Gastrocnemius medialis (tissue), 4 donors: ENCODE measurements around the gene HIPK2. TPM values are rescaled to one million over a fixed set of nuclear protein-coding genes. Genes with fewer than 3 reads are reported as not detected.

Source experiments
- ATAC-seq, 2 donors: fragments of 150-250 bp; one replicate each; pipeline ENCODE4 v1.9.1; 2016
- DNase-seq, 2 donors: peaks; one replicate each; pipeline ENCODE4 v3.0.0-alpha.2; 2019
- H3K27ac ChIP-seq, 4 donors: fragments of 200-600 bp; sonication (generic); 1 replicate in 1 of 4; 2 replicates in 3 of 4; pipeline ENCODE4 v1.5.1; 2016 to 2018; ENCODE audit warnings: mild to moderate bottlenecking in 2 of 4, moderate library complexity in 1 of 4
- H3K27me3 ChIP-seq, 3 donors: fragments of 200-600 bp; sonication (generic) in 2 of 3; 1 replicate in 1 of 3; 2 replicates in 2 of 3; pipeline versions ENCODE4 v1.5.1 to v1.6.0; 2016 to 2019; ENCODE audit warnings: mild to moderate bottlenecking in 1 of 3, moderate library complexity in 1 of 3
- H3K36me3 ChIP-seq, 2 donors: fragments of 200-600 bp; sonication (generic) in 1 of 2; one replicate each; pipeline ENCODE4 v1.5.1; 2017 to 2018
- H3K4me1 ChIP-seq, 2 donors: fragments of 200-600 bp; sonication (generic) in 1 of 2; one replicate each; pipeline ENCODE4 v1.5.1; 2016 to 2017; ENCODE audit warnings: mild to moderate bottlenecking in 2 of 2
- H3K4me3 ChIP-seq, 4 donors: fragments of 200-600 bp; sonication (generic) in 3 of 4; 1 replicate in 1 of 4; 2 replicates in 3 of 4; pipeline ENCODE4 v1.5.1; 2016 to 2019; ENCODE audit warnings: mild to moderate bottlenecking in 2 of 4
- H3K9me3 ChIP-seq, 3 donors: fragments of 200-600 bp; sonication (generic) in 2 of 3; 1 replicate in 1 of 3; 2 replicates in 2 of 3; pipeline ENCODE4 v1.5.1; 2016 to 2019
- POLR2A ChIP-seq, 2 donors: fragments of 450-650 bp; IDR thresholded peaks; one replicate each; pipeline ENCODE4 v1.6.1; 2017; ENCODE audit warnings: antibody characterized with exemption in 2 of 2, mild to moderate bottlenecking in 2 of 2, moderate library complexity in 2 of 2
- in situ Hi-C, 4 donors: fragments of 200-750 bp; cut with MboI; loops; one replicate each; pipeline versions ENCODE4 v1.15.0 to v1.8.0; 2017; ENCODE audit warnings: low sequenced_read_pairs in 4 of 4
- intact Hi-C: fragments of 100-400 bp; cut with DNase I; formaldehyde crosslinking; loops from one replicate; pipeline ENCODE4 v1.15.1; 2023; ENCODE audit warnings: low total_unique reads
- total RNA-seq, 4 donors: library from RNA; depleted of rRNA; stranded (reverse); fragments of >200 nt; gene quantifications; one replicate each; pipeline versions ENCODE4 v1.1.0 to v1.2.3, GENCODE V29; 2016
- TF ChIP-seq, protein P1 (sequence below), 5 experiments: fragments of 450-650 bp in 3 of 5; fragments of 200-600 bp in 2 of 5; sonication (generic) in 2 of 5; IDR thresholded peaks in 4 of 5; conservative IDR thresholded peaks in 1 of 5; 1 replicate in 4 of 5; 2 replicates in 1 of 5; pipeline ENCODE4 v1.5.1; 2016 to 2019; ENCODE audit warnings: antibody characterized with exemption in 5 of 5, mild to moderate bottlenecking in 3 of 5, moderate library complexity in 3 of 5

Gene HIPK2
- total RNA-seq, 4 donors from 2014 or later: 30.5 to 77.4 (median 58.9) TPM

DNA sequence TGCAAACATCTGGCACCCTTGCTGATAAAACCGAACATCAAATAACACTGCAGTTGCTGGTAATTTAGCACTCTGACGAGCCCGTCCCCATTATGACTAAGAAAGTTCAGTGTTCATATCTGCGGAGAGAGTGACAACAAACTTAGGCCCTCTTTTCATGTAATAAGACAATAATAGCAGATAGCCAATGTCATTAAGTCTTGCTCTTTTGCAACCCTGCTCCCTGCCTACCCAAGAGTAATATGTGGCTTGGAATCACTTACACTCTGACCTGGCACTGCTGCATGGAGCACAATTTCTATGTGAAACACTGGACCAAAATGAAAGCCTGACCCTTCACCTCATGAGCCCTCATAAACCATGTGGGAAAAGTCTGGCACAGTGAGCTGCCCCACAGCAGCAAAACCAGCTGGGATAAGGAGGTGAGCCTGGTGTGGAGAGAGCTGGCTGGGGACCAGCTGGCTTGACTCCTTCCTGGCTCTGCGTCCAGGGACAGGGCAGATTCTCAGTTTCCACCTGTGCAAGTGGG, 86.5 kb downstream of the HIPK2 start:
- in situ Hi-C loops (no loop called here), intact Hi-C loops (loop anchor here (5.0 kb wide), 2 partner anchors 41 to 86 kb away; partner anchors contain the start of gene HIPK2)
- peak; percentile 84 to 93 for ATAC-seq
- peak overlapping the region; percentile 72 to 81 (median 78) for H3K27ac ChIP-seq
- H3K27me3 ChIP-seq: no peaks in the 10 kb centered on the region
- peaks cover 31 to 35% of the 10 kb centered on the region in 2 donors for H3K4me1 ChIP-seq
- peak; percentile 65 to 92 for DNase-seq
- no peaks in the 10 kb centered on the region for H3K9me3 ChIP-seq
- H3K4me3 ChIP-seq: no peak overlapping the region
- H3K36me3 ChIP-seq: no peaks in the 10 kb centered on the region
- no peak for TF ChIP-seq POLR2A (IDR thresholded peaks at IDR 0.05)
- TF ChIP-seq, protein P1, sequence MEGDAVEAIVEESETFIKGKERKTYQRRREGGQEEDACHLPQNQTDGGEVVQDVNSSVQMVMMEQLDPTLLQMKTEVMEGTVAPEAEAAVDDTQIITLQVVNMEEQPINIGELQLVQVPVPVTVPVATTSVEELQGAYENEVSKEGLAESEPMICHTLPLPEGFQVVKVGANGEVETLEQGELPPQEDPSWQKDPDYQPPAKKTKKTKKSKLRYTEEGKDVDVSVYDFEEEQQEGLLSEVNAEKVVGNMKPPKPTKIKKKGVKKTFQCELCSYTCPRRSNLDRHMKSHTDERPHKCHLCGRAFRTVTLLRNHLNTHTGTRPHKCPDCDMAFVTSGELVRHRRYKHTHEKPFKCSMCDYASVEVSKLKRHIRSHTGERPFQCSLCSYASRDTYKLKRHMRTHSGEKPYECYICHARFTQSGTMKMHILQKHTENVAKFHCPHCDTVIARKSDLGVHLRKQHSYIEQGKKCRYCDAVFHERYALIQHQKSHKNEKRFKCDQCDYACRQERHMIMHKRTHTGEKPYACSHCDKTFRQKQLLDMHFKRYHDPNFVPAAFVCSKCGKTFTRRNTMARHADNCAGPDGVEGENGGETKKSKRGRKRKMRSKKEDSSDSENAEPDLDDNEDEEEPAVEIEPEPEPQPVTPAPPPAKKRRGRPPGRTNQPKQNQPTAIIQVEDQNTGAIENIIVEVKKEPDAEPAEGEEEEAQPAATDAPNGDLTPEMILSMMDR (IDR thresholded peaks at IDR 0.05 in 4 of 5, conservative IDR thresholded peaks at IDR 0.05 in 1 of 5): no peak

DNA sequence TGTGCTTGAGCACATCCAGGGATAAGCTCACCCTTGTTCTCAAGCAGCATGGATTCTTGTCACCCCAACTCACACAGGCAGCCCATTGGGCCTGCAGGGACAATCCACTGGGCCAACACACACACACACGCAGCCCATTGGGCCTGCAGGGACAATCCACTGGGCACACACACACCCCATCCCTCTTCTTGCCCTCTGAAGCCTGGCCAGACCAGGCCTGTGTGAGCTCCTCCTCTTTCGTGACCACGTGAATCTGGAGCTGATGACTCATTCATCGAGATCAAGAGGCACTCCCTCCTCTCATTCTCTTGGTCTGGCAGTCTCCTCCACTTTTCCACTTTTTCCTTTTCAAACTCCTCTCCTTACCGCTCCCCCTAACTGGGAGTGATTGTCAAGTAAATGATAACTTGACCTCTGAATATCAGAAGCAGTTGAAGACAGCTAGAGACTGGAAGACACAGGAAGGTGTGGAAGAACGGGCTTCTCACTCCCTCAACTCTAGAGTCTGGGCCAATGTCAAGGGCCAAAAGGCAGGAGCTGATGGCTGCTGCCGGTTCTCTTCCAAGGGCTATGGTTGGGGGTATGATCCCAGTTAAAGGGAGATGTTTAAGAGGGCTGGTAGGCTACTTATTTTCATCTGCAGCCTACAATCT, 89.7 kb downstream of the HIPK2 start:
- Histone ChIP-seq H3K27ac (no peak overlapping the region), H3K4me3 (no peak overlapping the region), H3K36me3 (peaks cover 0 to 10% of the 10 kb centered on the region in 2 donors), H3K4me1 (peaks cover 37 to 45% of the 10 kb centered on the region in 2 donors), H3K9me3 (no peaks in the 10 kb centered on the region), H3K27me3 (no peaks in the 10 kb centered on the region)
- TF ChIP-seq, protein P1 (IDR thresholded peaks at IDR 0.05 in 4 of 5, conservative IDR thresholded peaks at IDR 0.05 in 1 of 5): no peak
- no peak for TF ChIP-seq POLR2A (IDR thresholded peaks at IDR 0.05)
- DNase-seq (no peak), ATAC-seq (no peak)
- intact Hi-C loops (no loop called here), in situ Hi-C loops (no loop called here)

DNA sequence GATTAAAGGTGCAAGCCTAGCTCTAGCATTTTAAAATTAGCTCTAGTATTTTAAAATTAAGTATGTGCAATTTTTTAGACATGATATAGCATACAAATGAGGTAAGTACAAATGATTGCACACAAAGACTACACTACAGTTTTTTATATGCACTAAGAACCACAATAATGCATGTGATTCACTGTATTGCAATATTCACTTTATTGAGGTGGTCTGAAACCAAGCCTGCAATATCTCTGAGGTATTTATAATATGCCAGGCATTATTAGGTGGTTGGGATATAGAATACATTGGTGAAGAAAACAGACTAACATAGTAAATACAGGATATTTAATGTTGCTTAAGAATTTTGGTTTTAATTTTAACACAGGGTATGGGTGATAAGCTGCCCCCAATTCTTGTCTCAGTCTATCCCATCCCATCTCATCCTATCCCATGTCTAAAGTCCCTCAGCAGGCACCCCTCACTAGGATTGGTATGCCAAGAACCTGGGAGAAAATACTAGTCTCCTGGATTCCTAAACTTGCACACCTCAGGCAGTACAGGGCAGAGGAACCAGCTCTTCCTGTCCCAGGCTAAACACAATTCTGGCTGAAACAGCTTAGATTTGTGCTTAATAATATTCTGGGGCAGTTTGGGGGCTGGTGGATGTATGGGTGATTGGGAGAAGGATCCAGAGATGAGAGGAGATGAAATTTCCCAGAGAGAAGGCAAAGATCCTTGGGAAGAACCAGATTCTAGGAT, 90.4 kb downstream of the HIPK2 start:
- Histone ChIP-seq H3K4me1 (peaks cover 37 to 45% of the 10 kb centered on the region in 2 donors), H3K4me3 (no peak overlapping the region), H3K36me3 (peaks cover 0 to 10% of the 10 kb centered on the region in 2 donors), H3K27ac (no peak overlapping the region), H3K27me3 (no peaks in the 10 kb centered on the region), H3K9me3 (no peaks in the 10 kb centered on the region)
- DNase-seq (no peak), ATAC-seq (no peak)
- intact Hi-C loops: no loop called here
- TF ChIP-seq POLR2A (IDR thresholded peaks at IDR 0.05): no peak
- TF ChIP-seq, protein P1 (IDR thresholded peaks at IDR 0.05 in 4 of 5, conservative IDR thresholded peaks at IDR 0.05 in 1 of 5): no peak
- in situ Hi-C loops: no loop called here

DNA sequence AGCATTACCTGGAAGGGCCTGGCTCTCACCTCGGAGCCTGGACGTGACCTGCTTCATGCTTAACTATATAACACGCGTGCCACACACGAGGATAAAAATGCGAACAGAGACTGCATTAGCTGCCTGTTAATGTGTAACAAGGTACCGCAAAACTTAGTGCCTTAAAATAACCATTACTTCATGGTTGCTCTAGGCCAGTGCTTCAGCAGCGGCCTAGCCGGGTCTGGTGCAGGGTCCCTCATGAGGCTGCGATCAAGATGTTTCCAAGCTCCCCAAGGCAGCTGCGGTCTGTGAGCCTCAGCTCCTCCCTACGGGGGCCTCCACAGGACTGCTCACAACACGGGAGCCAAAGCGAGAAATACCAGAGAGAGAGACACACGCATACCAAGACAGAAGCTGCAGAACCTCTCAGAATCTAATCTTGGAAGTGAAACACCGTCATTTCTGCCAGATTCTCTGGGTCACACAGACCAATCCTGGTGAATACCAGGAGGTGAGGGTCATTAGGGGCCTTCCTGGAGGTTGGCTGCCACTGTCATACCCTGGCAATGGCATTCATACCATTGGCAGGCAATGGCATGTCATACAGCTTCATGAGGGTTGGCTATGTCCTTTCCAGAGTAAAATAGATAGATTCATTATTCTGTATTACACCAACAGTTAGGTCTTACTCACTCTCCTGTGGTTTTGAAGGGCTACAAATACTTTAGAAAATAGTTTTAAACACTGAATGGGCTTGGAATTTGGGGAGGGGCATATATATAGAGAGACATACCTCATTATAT, 94.5 kb downstream of the HIPK2 start:
- in situ Hi-C loops: no loop called here
- no peaks in the 10 kb centered on the region for H3K27me3 ChIP-seq
- no peaks in the 10 kb centered on the region for H3K9me3 ChIP-seq
- peaks cover 48 to 50% of the 10 kb centered on the region in 2 donors for H3K4me1 ChIP-seq
- DNase-seq (no peak), ATAC-seq (peak in 1 of 2 donors; percentile 37)
- intact Hi-C loops: no loop called here
- no peak overlapping the region for H3K4me3 ChIP-seq
- peaks cover 0 to 10% of the 10 kb centered on the region in 2 donors for H3K36me3 ChIP-seq
- H3K27ac ChIP-seq: peak overlapping the region; percentile 58 to 82 (median 67)
- no peak for TF ChIP-seq POLR2A (IDR thresholded peaks at IDR 0.05)
- TF ChIP-seq, protein P1 (IDR thresholded peaks at IDR 0.05 in 4 of 5, conservative IDR thresholded peaks at IDR 0.05 in 1 of 5): no peak
